HG02759 (cell line): ENCODE measurements around the gene PPME1.

Source experiments
- ATAC-seq: cut with Tn5 transposase; IDR thresholded peaks from one replicate; pipeline ENCODE4 v1.9.1; 2021; ENCODE audit warnings: mild to moderate bottlenecking, moderate library complexity; ENCODE audit not compliant: unreplicated experiment

Gene PPME1

GRCh38 chr11:74159642-74160041 is 11.4 kb upstream of the PPME1 start:
- ATAC-seq, result no peak

GRCh38 chr11:74162681-74163467 is 8.2 kb upstream of the PPME1 start:
- ATAC-seq, result peak; percentile 47

GRCh38 chr11:74168838-74169237 is 2.3 kb upstream of the PPME1 start:
- ATAC-seq, result no peak

GRCh38 chr11:74169738-74170458 is 1.2 kb upstream of the PPME1 start:
- no peak for ATAC-seq

GRCh38 chr11:74171630-74171968 is 510 bp downstream of the PPME1 start:
- ATAC-seq, result no peak

GRCh38 chr11:74171997-74172396 is 908 bp downstream of the PPME1 start:
- ATAC-seq, result no peak

- ATAC-seq, result no peak
Observed at GRCh38 chr11:74175920-74176319, 4.8 kb downstream of the PPME1 start.

- ATAC-seq, result no peak
Observed at GRCh38 chr11:74179234-74180052, 8.4 kb downstream of the PPME1 start.

GRCh38 chr11:74182635-74183034 is 11.5 kb downstream of the PPME1 start:
- no peak for ATAC-seq

GRCh38 chr11:74185285-74185684 is 14.2 kb downstream of the PPME1 start:
- no peak for ATAC-seq

GRCh38 chr11:74185695-74186094 is 14.6 kb downstream of the PPME1 start:
- ATAC-seq, result no peak

- ATAC-seq, result no peak
Observed at GRCh38 chr11:74195828-74196227, 24.7 kb downstream of the PPME1 start.

- ATAC-seq, result no peak
Observed at GRCh38 chr11:74196781-74197486, 25.8 kb downstream of the PPME1 start.

GRCh38 chr11:74203966-74204365 is 32.9 kb downstream of the PPME1 start:
- ATAC-seq, result no peak

GRCh38 chr11:74204701-74205100 is 33.6 kb downstream of the PPME1 start:
- ATAC-seq, result no peak

GRCh38 chr11:74205181-74205580 is 34.1 kb downstream of the PPME1 start:
- no peak for ATAC-seq

GRCh38 chr11:74206746-74207145 is 35.7 kb downstream of the PPME1 start:
- ATAC-seq, result no peak

- ATAC-seq, result no peak
Observed at GRCh38 chr11:74208507-74208906, 37.4 kb downstream of the PPME1 start.

GRCh38 chr11:74212533-74212932 is 41.4 kb downstream of the PPME1 start:
- no peak for ATAC-seq

- no peak for ATAC-seq
Observed at GRCh38 chr11:74220376-74220775, 49.3 kb downstream of the PPME1 start.

- no peak for ATAC-seq
Observed at GRCh38 chr11:74221816-74222215, 50.7 kb downstream of the PPME1 start.
